ENCODE data around the gene ZNF91. TPM values are rescaled to one million over a fixed set of nuclear protein-coding genes. Genes with fewer than 3 reads are reported as not detected.
"Not testable (repeated sequence)": the region's sequence is repeated elsewhere in the genome, so short reads cannot be mapped to it uniquely, and the experiment has no call there.

The ZNF91 gene
- total RNA-seq, 1 donor from 2014 or later: 22.1 TPM

GRCh38 chr19:23309926-23310325 is 85.3 kb downstream of the ZNF91 start:
- H3K4me3 ChIP-seq (ENCODE audit: low read depth, low read length): no peak overlapping the region
- TF ChIP-seq, protein P1, sequence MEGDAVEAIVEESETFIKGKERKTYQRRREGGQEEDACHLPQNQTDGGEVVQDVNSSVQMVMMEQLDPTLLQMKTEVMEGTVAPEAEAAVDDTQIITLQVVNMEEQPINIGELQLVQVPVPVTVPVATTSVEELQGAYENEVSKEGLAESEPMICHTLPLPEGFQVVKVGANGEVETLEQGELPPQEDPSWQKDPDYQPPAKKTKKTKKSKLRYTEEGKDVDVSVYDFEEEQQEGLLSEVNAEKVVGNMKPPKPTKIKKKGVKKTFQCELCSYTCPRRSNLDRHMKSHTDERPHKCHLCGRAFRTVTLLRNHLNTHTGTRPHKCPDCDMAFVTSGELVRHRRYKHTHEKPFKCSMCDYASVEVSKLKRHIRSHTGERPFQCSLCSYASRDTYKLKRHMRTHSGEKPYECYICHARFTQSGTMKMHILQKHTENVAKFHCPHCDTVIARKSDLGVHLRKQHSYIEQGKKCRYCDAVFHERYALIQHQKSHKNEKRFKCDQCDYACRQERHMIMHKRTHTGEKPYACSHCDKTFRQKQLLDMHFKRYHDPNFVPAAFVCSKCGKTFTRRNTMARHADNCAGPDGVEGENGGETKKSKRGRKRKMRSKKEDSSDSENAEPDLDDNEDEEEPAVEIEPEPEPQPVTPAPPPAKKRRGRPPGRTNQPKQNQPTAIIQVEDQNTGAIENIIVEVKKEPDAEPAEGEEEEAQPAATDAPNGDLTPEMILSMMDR (conservative IDR thresholded peaks at IDR 0.05; ENCODE audit: low read depth, low read length): no peak
- no peak for DNase-seq (ENCODE audit: low read depth)

DNA sequence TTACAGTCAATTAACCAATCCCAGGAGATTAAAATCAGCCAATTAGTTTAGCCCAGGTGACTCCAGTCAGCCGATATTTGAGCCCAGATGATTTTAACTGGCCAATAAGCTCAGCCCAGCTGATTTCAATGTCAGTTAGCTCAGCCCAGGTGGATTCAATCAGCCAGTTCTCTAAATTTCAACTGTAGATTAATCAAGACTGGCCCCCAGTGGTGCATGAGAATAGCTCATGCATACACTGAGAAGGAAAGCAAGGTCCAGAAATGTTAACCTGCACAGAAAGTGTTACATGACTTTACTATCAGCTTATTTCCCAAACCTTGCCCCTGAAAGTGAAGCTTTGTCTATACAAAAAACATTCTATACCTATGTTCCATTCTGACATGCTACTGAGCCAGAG is 89.7 kb downstream of the ZNF91 start:
- TF ChIP-seq, protein P1 (conservative IDR thresholded peaks at IDR 0.05; ENCODE audit: low read depth, low read length): peak; percentile 30
- no peak overlapping the region for H3K4me3 ChIP-seq (ENCODE audit: low read depth, low read length)
- no peak for DNase-seq (ENCODE audit: low read depth)

DNA sequence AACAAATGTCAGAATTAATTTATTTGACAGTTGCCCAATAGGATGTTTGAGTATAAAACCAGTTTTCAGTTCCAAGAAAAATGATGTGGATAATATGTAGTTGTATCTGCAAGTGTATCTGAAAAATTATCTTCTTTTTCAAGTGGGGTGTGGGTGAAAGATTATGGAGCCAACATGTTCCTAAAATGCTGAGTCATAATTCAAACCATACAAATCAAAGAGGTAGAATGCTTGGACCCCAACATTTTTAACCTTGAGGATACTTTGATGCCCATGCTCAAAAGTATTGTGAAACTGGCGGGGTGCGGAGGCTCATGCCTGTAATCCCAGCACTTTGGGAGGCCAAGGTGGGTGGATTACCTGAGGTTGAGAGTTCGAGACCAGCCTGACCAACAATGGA is 91.0 kb downstream of the ZNF91 start:
- H3K4me3 ChIP-seq (ENCODE audit: low read depth, low read length): no peak overlapping the region
- TF ChIP-seq, protein P1 (conservative IDR thresholded peaks at IDR 0.05; ENCODE audit: low read depth, low read length): no peak
- DNase-seq (ENCODE audit: low read depth): no peak

DNA sequence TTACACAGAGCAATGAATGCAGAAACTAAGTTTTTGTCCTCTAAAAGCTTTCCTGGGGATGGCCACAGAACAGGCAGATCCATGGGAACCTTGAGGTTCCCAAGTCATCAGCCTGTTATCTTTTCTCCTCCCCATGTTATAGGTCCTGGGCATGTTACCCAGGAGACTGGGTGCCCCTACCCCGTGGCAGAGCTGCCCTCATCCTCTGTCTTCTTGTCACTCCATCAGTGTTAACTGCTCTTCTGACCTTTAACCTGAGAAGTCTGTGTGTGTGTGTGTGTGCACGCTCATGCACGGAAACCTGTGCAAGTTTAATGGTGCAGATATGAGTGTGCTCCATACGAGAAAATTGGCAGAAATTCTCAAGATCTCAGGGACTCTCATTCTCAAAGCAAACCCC is 101.1 kb downstream of the ZNF91 start:
- H3K4me3 ChIP-seq (ENCODE audit: low read depth, low read length): no peak overlapping the region
- TF ChIP-seq, protein P1 (conservative IDR thresholded peaks at IDR 0.05; ENCODE audit: low read depth, low read length): no peak

DNA sequence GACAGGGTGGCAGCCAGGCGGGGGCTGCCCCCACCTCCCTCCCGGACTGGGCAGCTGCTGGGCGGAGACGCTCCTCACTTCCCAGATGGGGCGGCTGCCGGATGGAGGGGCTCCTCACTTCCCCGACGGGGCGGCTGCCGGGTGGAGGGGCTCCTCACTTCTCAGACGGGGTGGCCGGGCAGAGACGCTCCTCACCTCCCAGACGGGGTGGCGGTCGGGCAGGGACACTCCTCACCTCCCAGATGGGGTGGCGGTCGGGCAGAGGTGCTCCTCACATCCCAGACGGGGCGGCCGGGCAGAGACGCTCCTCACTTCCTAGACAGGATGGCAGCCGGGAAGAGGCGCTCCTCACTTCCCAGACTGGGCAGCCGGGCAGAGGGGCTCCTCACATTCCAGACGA is 105.3 kb downstream of the ZNF91 start:
- not testable (repeated sequence) for DNase-seq (ENCODE audit: low read depth)

More for the DNA sequence above, 101.1 kb downstream of the ZNF91 start:
- no peak for DNase-seq (ENCODE audit: low read depth)

More for the DNA sequence above, 105.3 kb downstream of the ZNF91 start:
- not testable (repeated sequence) for H3K4me3 ChIP-seq (ENCODE audit: low read depth, low read length)

Other genes starting within 250 kb of the ZNF91 start
- 17.9 and 22.9 TPM in 2 replicates for gene ZNF724, start 145.1 kb downstream of the ZNF91 start, total RNA-seq